Neural cell (in vitro differentiated cells): ENCODE measurements around the gene SPATA13. TPM values are rescaled to one million over a fixed set of nuclear protein-coding genes. Genes with fewer than 3 reads are reported as not detected.

Experiments
- H2AFZ ChIP-seq: fragments of 200-600, 300-800 bp; sonication (generic), shearing (Covaris generic); 2 replicates; pipeline ENCODE4 v1.6.0; 2014; ENCODE audit warnings: low read depth, mild to moderate bottlenecking, antibody characterized with exemption, low read length, moderate library complexity
- H3F3A ChIP-seq: fragments of 200-600 bp; shearing (Covaris generic); 2 replicates; pipeline ENCODE4 v1.6.1; 2016; ENCODE audit warnings: mild to moderate bottlenecking, moderate library complexity, mixed read lengths, antibody characterized with exemption, low read length; ENCODE audit not compliant: insufficient read depth, poor library complexity, severe bottlenecking
- H3K27ac ChIP-seq: fragments of 200-600, 300-800 bp; sonication (generic), shearing (Covaris generic); 2 replicates; pipeline ENCODE4 v1.5.1; 2014; ENCODE audit warnings: mild to moderate bottlenecking, low read length, moderate library complexity
- H3K27me3 ChIP-seq: fragments of 300-800, 200-600 bp; sonication (generic), shearing (Covaris generic); 2 replicates; pipeline ENCODE4 v1.6.0; 2014; ENCODE audit warnings: mild to moderate bottlenecking, low read depth, low read length, moderate library complexity; ENCODE audit not compliant: insufficient read depth
- H3K36me3 ChIP-seq: fragments of 300-800, 200-600 bp; sonication (generic), shearing (Covaris generic); 2 replicates; pipeline ENCODE4 v1.5.1; 2014; ENCODE audit warnings: mild to moderate bottlenecking, antibody characterized with exemption, low read length, moderate library complexity; ENCODE audit not compliant: insufficient read depth
- H3K4me2 ChIP-seq: fragments of 300-800, 200-600 bp; sonication (generic), shearing (Covaris generic); 2 replicates; pipeline ENCODE4 v1.6.0; 2014; ENCODE audit warnings: mild to moderate bottlenecking, low read length
- H3K4me3 ChIP-seq: fragments of 300-800, 200-600 bp; sonication (generic), shearing (Covaris generic); 2 replicates; pipeline ENCODE4 v1.5.1; 2014; ENCODE audit warnings: mild to moderate bottlenecking, low read length, moderate library complexity
- H3K79me2 ChIP-seq: fragments of 200-600 bp; shearing (Covaris generic); replicated peaks from 2 replicates; pipeline ENCODE4 v1.6.0; 2014; ENCODE audit warnings: mild to moderate bottlenecking, low read length, moderate library complexity; ENCODE audit not compliant: insufficient read depth
- H3K9ac ChIP-seq: fragments of 300-800, 200-600 bp; sonication (generic), shearing (Covaris generic); 2 replicates; pipeline ENCODE4 v1.6.1; 2016; ENCODE audit warnings: mild to moderate bottlenecking, low read length, mixed read lengths
- H3K9me2 ChIP-seq: fragments of 200-600 bp; shearing (Covaris generic); 2 replicates; pipeline ENCODE4 v1.6.1; 2016; ENCODE audit warnings: mild to moderate bottlenecking, low read length, mixed read lengths; ENCODE audit not compliant: insufficient read depth
- H3K9me3 ChIP-seq: fragments of 200-600, 300-800 bp; sonication (generic), shearing (Covaris generic); 2 replicates; pipeline ENCODE4 v1.6.1; 2016; ENCODE audit warnings: mild to moderate bottlenecking, mixed run types, low read length, moderate library complexity, mixed read lengths
- H4K20me1 ChIP-seq: fragments of 200-600 bp; shearing (Covaris generic); 2 replicates; pipeline ENCODE4 v1.6.1; 2016; ENCODE audit warnings: mild to moderate bottlenecking, mixed run types; ENCODE audit not compliant: insufficient read depth
- EP300 ChIP-seq: fragments of 450-650 bp; conservative IDR thresholded peaks from 2 replicates; pipeline ENCODE4 v1.6.1; 2014; ENCODE audit warnings: antibody characterized with exemption, mild to moderate bottlenecking, moderate library complexity; ENCODE audit not compliant: poor library complexity, severe bottlenecking
- EZH2 ChIP-seq: fragments of 200-600, 300-800 bp; shearing (Covaris generic), sonication (generic); IDR thresholded peaks from 2 replicates; pipeline ENCODE4 v1.6.1; 2014; ENCODE audit warnings: antibody characterized with exemption, low read length, borderline replicate concordance, mild to moderate bottlenecking; ENCODE audit not compliant: insufficient read depth, poor library complexity, severe bottlenecking
- MXI1 ChIP-seq: fragments of 450-650 bp; conservative IDR thresholded peaks from 2 replicates; pipeline ENCODE4 v1.6.1; 2014; ENCODE audit warnings: antibody characterized with exemption, mild to moderate bottlenecking; ENCODE audit not compliant: poor library complexity, severe bottlenecking
- POLR2AphosphoS5 ChIP-seq: IDR thresholded peaks from 2 replicates; pipeline ENCODE4 v1.6.1; 2012
- RAD21 ChIP-seq: fragments of 450-650 bp; conservative IDR thresholded peaks from 2 replicates; pipeline ENCODE4 v1.6.1; 2014; ENCODE audit warnings: antibody characterized with exemption, mild to moderate bottlenecking, moderate library complexity
- REST ChIP-seq: IDR thresholded peaks from 2 replicates; pipeline ENCODE4 v1.6.1; 2012; ENCODE audit warnings: borderline replicate concordance
- SMC3 ChIP-seq: fragments of 450-650 bp; conservative IDR thresholded peaks from 2 replicates; pipeline ENCODE4 v1.6.1; 2014; ENCODE audit warnings: antibody characterized with exemption, mild to moderate bottlenecking, moderate library complexity; ENCODE audit not compliant: poor library complexity
- TAF1 ChIP-seq: IDR thresholded peaks from 2 replicates; pipeline ENCODE4 v1.6.1; 2012; ENCODE audit warnings: low read depth
- polyA plus RNA-seq: library from polyadenylated mRNA; depleted of rRNA; stranded (reverse); fragments of >200 nt; gene quantifications from 2 replicates; pipeline ENCODE4 v1.2.3, GENCODE V29; 2014
- TF ChIP-seq, protein P1 (sequence below): fragments of 450-650 bp; IDR thresholded peaks from 2 replicates; pipeline ENCODE4 v1.5.1; 2014; ENCODE audit warnings: antibody characterized with exemption, mild to moderate bottlenecking, moderate library complexity; ENCODE audit not compliant: poor library complexity, severe bottlenecking

Gene SPATA13
- polyA plus RNA-seq, 1 donor from 2014 or later = 15.5 TPM

DNA sequence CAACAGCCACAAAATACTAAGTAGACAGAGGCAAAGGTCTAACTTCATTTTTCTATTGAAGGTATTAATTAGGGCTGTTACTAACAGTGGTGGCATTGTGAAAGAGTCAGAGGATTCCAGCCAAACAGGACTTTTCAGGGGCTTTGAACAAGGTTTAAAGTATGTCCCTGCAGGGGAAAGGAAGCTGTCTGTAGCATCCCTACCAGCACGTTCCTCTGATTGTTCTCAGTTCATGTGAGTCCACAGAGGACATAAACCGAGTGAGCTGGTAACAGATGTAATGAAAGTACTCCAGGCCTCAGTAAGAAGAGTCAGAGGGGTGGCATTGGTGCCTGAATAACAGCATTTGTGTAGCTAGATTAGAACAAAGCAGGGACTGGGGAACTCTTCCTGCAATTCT lies 15.3 kb upstream of the SPATA13 start:
- H3K36me3 ChIP-seq = no peaks in the 10 kb centered on the region
- H3K79me2 ChIP-seq = no peaks in the 10 kb centered on the region
- H4K20me1 ChIP-seq = no peaks in the 10 kb centered on the region
- H3K4me3 ChIP-seq = no peak overlapping the region
- H3F3A ChIP-seq = no peaks in the 10 kb centered on the region
- no peak for TF ChIP-seq SMC3
- no peak for TF ChIP-seq TAF1
- no peak for TF ChIP-seq EP300
- no peak for TF ChIP-seq EZH2
- TF ChIP-seq, protein P1, sequence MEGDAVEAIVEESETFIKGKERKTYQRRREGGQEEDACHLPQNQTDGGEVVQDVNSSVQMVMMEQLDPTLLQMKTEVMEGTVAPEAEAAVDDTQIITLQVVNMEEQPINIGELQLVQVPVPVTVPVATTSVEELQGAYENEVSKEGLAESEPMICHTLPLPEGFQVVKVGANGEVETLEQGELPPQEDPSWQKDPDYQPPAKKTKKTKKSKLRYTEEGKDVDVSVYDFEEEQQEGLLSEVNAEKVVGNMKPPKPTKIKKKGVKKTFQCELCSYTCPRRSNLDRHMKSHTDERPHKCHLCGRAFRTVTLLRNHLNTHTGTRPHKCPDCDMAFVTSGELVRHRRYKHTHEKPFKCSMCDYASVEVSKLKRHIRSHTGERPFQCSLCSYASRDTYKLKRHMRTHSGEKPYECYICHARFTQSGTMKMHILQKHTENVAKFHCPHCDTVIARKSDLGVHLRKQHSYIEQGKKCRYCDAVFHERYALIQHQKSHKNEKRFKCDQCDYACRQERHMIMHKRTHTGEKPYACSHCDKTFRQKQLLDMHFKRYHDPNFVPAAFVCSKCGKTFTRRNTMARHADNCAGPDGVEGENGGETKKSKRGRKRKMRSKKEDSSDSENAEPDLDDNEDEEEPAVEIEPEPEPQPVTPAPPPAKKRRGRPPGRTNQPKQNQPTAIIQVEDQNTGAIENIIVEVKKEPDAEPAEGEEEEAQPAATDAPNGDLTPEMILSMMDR = no peak
- TF ChIP-seq POLR2AphosphoS5 = no peak
- no peak for TF ChIP-seq REST
- no peak for TF ChIP-seq MXI1
- no peak for TF ChIP-seq RAD21
- H3K4me2 ChIP-seq = no peak overlapping the region
- H3K9me3 ChIP-seq = no peaks in the 10 kb centered on the region
- no peak overlapping the region for H3K9ac ChIP-seq
- no peaks in the 10 kb centered on the region for H3K27me3 ChIP-seq
- no peaks in the 10 kb centered on the region for H3K9me2 ChIP-seq
- no peak overlapping the region for H2AFZ ChIP-seq
- no peak overlapping the region for H3K27ac ChIP-seq

DNA sequence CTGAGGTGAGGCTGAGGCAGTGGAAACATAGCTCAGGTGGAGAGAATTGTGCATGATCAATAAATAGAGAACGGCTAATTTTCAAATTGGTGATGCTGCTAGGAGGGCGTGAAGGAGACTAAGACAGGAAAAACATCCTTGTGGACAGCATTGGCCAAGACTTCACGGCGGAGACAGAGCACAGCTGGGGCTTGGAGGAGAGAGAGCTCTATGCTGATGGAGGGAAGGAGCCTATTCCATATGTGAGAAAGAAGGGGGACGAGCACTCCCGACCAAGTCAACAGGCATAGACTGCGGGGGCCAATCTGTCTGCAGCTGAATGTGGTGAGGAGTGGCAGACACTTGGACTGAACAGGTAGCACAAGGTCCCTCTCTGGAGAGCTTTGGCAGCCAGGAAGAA lies 14.8 kb upstream of the SPATA13 start:
- H3K4me3 ChIP-seq = no peak overlapping the region
- no peaks in the 10 kb centered on the region for H4K20me1 ChIP-seq
- no peak overlapping the region for H3K27ac ChIP-seq
- H3K9me2 ChIP-seq = no peaks in the 10 kb centered on the region
- H3K9ac ChIP-seq = no peak overlapping the region
- no peak overlapping the region for H2AFZ ChIP-seq
- H3F3A ChIP-seq = no peaks in the 10 kb centered on the region
- H3K9me3 ChIP-seq = no peaks in the 10 kb centered on the region
- H3K79me2 ChIP-seq = no peaks in the 10 kb centered on the region
- H3K4me2 ChIP-seq = no peak overlapping the region
- H3K27me3 ChIP-seq = no peaks in the 10 kb centered on the region
- TF ChIP-seq RAD21 (no peak), TAF1 (no peak), POLR2AphosphoS5 (no peak), REST (no peak), EP300 (no peak), MXI1 (no peak), SMC3 (no peak), EZH2 (no peak)
- TF ChIP-seq, protein P1 = no peak
- H3K36me3 ChIP-seq = no peaks in the 10 kb centered on the region
